Upper lobe of left lung (tissue), 4 donors: Measurements from ENCODE around the gene SLC46A1.

Source experiments
- POLR2A ChIP-seq, 4 donors: fragments of 450-650 bp; IDR thresholded peaks; one replicate each; pipeline ENCODE4 v1.5.1; 2016 to 2017; ENCODE audit warnings: antibody characterized with exemption in 4 of 4, mild to moderate bottlenecking in 2 of 4
- TF ChIP-seq, protein P1 (sequence below), 6 experiments: fragments of 450-650 bp in 4 of 6; fragments of 200-600 bp in 2 of 6; sonication (generic) in 2 of 6; IDR thresholded peaks; one replicate each; pipeline ENCODE4 v1.5.1; 2016 to 2019; ENCODE audit warnings: antibody characterized with exemption in 6 of 6

- TF ChIP-seq, protein P1, sequence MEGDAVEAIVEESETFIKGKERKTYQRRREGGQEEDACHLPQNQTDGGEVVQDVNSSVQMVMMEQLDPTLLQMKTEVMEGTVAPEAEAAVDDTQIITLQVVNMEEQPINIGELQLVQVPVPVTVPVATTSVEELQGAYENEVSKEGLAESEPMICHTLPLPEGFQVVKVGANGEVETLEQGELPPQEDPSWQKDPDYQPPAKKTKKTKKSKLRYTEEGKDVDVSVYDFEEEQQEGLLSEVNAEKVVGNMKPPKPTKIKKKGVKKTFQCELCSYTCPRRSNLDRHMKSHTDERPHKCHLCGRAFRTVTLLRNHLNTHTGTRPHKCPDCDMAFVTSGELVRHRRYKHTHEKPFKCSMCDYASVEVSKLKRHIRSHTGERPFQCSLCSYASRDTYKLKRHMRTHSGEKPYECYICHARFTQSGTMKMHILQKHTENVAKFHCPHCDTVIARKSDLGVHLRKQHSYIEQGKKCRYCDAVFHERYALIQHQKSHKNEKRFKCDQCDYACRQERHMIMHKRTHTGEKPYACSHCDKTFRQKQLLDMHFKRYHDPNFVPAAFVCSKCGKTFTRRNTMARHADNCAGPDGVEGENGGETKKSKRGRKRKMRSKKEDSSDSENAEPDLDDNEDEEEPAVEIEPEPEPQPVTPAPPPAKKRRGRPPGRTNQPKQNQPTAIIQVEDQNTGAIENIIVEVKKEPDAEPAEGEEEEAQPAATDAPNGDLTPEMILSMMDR (IDR thresholded peaks at IDR 0.05) = no peak
- no peak for TF ChIP-seq POLR2A (IDR thresholded peaks at IDR 0.05)
Measured at GRCh38 chr17:28413804-28414203, 7.8 kb upstream of the SLC46A1 start.
